HG02973 (cell line): ENCODE data around the gene PPP2R3A.
A peak's percentile ranks its signal among the peaks of the same experiment; 100 is the strongest.
"Not testable (repeated sequence)": the region's sequence is repeated elsewhere in the genome, so short reads cannot be mapped to it uniquely, and the experiment has no call there.

Source experiments
- ATAC-seq: cut with Tn5 transposase; IDR thresholded peaks from one replicate; pipeline ENCODE4 v1.9.1; 2021; ENCODE audit warnings: moderate library complexity; ENCODE audit not compliant: unreplicated experiment

PPP2R3A gene

DNA sequence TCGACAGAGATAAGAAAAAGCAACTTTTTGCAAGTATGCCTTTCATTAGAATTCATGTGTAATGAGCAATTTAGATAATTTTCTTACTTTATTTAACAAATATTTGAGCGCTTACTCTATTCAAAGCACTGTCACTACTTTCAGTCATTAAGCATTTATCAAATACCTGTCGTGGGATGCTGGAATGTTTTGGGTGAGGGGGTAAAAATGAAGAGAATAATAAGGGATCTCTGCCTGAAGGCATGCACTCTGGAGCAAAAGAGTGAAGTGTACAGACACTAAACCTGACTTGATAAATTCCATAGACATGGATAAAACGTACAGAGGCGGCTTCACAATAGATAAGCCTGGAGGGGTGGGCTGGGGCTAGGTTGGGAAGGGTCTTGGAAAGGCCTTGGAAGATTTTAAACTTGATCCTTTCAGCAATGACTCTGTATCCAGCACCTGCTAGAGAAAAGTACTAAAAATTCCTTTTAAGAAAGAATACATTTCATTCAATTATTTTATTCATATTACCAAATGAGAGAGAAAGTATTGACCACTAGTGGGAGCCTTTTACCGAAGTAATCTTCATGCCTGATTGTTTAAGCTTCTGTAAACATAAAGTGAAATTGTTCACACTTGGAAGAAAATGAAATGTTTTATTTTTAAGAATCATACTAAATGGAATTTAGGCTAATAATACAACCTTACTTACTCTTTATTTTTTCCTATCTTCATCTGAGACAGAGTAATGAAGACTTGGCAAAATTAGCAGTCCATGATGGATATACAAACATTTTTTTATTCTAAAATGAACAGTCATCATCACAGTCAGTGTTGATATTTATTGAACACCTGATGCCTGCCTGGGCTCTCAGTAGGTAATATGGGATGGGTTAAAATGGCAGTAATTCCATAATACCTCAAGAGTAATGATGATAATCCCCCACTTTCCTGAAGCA lies 113.2 kb downstream of the PPP2R3A start:
- ATAC-seq, result no peak

DNA sequence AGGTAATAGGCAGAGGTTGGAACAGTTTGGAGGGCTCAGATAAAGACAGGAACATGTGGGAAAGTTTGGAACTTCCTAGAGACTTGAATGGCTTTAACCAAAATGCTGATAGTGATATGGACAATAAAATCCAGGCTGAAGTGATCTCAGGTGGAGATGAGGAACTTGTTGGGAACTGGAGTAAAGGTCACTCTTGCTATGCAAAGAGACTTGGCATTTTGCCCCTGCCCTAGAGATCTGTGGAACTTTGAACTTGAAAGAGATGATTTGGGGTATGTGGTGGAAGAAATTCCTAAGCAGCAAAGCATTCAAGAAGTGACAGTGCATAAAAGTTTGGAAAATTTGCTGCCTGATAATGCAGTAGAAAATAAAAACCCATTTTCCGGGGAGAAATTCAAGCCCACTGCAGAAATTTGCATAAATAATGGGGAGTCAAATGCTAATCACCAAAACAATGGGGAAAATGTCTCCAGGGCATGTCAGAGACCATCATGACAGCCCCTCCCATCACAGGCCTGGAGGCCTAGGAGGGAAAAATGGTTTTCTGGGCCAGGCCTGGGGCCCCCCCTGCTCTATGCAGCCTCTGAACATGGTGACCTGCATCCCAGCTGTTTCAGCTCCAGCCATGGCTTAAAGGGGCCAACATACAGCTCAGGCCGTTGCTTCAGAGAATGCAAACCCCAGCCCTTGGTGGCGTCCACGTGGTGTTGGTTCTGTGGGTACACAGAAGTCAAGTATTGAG lies 118.3 kb downstream of the PPP2R3A start:
- not testable (repeated sequence) for ATAC-seq

DNA sequence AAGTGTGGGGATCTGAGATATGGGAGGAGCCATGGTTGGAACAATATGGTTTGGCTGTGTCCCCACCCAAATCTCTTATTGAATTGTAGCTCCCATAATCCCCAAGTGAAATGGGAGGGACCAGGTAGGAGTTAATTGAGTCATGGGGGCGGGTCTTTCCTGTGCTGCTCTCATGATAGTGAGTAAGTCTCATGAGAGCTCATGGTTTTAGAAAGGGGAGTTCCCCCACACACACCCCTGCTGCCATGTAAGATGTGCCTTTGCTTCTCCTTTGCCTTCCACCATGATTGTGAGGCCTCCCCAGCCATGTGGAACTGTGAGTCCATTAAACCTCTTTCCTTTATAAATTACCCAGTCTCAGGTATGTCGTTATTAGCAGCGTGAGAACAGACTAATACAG lies 119.5 kb downstream of the PPP2R3A start:
- not testable (repeated sequence) for ATAC-seq

DNA sequence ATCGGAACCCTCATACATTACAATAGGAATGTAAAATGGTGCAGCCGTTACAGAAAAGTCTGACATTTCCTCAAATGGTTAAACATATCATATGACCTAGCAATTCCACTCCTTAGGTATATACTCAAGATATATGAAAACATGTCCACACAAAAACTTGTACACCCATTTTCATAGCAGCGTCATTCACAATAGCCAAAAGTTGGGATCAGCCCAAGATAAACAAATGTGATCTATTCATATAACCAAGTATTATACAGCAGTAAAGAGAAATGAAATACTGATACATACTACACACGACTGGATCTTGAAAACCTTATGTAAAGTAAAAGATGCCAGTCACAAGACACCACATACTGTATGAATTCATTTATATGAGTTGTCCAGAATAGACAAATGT lies 128.2 kb downstream of the PPP2R3A start:
- ATAC-seq, result no peak

DNA sequence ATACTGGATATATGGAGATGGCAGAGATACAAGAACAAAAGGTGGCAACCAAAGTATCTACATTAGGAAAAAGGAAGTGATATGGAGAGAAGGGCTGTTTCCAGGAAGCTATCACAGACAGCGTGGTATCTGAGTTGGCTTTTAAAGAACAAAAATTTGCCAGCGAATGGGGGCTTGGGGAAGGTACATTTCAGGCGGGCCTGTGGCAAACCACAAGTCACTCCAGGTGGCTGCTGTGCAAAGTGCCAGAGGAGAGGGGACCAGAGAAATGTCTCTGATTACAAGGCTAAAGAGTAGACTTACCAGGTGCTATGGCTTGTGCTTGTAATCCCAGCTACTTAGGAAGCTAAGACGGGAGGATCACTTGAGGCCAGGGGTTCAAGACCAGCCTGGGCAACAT lies 139.5 kb downstream of the PPP2R3A start:
- no peak for ATAC-seq

DNA sequence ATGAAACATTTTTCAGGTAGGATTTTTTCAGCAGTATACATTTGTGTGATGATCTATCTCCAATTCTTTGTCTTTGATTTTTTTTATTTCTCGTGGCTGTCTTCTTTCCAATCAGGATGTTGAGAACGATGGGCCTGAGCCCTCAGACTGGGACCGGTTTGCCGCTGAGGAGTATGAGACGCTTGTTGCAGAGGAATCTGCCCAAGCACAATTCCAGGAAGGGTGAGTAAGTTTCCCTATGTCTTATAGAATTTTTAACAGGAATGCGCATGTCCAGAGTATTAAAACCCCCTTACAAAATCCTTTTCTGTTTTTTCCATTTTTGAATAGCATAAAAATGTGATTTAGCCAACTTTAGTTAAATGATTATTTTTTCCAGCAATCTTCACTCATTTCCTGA lies 140.6 kb downstream of the PPP2R3A start:
- ATAC-seq, result no peak

DNA sequence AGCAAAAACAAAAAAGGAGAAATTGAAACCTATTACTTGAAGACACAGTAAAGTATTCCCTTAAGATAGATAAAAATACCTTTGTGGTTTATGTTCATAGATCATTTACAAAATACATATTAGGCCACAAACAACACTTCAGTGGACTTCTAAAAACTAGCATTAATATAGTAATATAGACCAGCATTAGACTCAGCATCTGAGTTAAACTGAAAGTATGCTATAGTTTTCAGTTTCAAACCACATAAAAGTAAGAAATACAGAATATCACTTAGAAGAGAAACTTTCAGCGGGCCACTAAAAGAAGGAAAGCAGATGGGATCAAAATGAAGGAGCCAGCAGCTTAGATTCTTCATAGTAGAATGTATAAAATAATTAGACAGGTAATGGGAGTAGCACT lies 144.0 kb downstream of the PPP2R3A start:
- peak; percentile 98 for ATAC-seq

DNA sequence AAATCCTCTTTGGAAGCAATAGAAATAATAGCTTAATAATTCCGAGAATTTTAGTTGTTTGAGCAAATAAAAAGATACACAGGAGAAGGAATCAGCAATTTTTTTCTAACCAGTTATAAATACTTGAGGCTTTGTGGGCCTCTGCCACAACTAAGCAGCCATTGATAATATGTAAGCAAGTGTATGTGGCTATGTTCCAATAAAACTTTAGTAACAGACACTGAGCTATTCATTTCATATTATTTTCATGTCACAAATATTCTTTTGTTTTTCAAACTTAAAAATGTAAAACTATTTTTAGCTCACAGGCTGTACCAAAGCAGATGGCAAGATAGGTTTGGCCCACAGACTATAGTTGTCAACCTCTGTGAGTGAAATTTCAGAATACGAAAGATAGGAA lies 145.0 kb downstream of the PPP2R3A start:
- ATAC-seq, result no peak

DNA sequence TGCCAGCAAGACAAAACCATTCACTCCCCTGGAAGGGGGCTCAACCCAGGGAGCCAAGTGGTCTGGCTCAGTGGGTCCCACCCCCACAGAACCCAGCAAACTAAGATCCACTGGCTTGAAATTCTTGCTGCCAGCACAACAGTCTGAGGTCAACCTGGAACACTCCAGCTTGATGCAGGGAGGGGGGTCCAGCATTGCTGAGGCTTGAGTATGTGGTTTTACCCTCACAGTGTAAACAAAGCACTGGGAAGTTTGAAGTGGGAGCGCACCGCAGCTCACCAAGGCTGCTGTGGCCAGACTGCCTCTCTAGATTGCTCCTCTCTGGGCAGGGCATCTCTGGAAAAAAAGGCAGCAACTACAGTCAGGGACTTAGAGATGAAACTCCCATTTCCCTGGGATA lies 148.9 kb downstream of the PPP2R3A start:
- ATAC-seq, result no peak

DNA sequence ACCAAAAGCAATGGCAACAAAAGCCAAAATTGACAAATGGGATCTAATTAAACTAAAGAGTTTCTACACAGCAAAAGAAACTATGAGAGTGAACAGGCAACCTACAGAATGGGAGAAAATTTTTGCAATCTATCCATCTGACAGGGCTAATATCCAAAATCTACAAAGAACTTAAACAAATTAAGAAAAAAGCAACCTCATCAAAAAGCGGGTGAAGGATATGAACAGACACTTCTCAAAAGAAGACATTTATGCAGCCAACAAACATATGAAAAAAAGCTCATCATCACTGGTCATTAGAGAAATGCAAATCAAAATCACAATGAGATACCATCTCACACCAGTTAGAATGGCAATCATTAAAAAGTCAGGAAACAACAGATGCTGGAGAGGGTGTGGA lies 153.8 kb downstream of the PPP2R3A start:
- ATAC-seq, result not testable (repeated sequence)

DNA sequence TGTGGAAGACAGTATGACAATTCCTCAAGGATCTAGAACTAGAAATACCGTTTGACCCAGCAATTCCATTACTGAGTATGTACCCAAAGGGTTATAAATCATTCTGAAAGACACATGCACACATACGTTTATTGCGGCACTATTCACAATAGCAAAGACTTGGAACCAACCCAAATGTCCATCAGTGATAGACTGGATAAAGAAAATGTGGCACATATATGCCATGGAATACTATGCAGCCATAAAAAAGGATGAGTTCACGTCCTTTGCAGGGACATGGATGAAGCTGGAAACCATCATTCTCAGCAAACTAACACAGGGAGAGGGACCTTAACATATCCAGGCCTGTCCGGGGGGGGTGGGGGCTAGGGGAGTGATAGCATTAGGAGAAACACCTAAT lies 154.3 kb downstream of the PPP2R3A start:
- ATAC-seq, result not testable (repeated sequence)

DNA sequence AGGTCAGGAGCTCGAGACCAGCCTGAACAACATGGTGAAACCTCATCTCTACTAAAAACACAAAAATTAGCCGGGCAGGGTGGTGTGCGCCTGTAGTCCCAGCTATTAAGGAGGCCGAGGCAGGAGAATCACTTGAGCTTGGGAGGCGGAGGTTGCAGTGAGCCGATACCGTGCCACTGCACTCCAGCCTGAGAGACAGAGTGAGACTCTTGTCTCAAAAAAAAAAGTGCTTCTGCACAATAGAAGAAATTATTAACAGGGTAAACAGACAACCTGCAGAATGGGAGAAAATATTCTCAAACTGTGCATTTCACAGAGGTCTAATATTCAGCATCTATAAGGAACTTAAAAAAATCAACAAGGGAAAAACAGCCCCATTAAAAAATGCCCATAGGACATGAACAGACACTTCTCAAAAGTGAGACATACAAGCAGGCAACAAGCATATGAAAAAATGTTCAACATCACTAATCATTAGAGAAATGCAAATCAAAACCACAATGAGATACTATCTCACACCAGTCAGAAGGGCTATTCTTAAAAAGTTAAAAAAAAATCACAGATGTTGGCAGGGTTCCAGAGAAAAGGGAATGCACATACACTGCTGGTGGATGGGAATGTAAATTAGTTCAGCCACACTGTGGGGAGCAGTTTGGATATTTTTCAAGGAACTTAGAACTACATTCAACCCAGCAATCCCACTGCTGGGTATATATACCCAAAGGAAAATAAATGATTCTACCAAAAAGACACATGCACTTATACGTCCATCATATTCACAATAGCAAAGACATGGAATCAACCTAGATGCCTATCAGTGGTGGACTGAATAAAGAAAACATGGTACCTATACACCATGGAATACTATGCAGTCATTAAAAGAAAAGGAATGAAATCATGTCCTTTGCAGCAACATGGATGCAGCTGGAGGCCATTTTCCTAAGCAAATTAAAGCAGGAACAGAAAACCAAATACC lies 155.1 kb downstream of the PPP2R3A start:
- peak; percentile 52 for ATAC-seq

DNA sequence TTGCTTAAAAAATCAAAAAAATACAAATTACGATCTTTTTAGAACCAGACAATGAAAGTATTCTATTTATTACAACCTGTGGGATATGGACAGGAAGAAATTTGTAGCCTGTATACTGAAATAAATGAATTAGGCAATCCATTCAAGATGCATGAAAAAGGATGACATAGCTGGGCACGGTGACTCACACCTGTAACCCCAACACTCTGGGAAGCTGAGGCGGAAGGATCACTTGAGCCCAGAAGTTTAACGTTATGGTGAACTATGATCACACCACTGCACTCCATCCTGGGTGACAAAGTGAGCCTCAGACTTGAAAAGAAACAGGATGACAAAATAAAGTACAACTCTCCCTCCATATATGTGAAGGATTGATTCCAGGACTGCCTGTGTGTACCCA lies 156.5 kb downstream of the PPP2R3A start:
- no peak for ATAC-seq

DNA sequence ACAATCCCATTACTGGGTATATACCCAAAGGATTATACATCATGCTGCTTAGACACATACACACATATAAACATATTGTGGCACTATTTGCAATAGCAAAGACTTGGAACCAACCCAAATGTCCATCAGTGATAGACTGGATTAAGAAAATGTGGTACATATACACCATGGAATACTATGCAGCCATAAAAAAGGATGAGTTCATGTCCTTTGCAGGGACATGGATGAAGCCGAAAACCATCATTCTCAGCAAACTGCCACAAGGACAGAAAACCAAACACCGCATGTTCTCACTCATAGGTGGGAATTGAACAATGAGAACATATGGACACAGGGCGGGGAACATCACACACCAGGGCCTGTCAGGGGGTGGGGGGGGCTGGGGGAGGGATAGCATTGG lies 166.1 kb downstream of the PPP2R3A start:
- ATAC-seq, result not testable (repeated sequence)

DNA sequence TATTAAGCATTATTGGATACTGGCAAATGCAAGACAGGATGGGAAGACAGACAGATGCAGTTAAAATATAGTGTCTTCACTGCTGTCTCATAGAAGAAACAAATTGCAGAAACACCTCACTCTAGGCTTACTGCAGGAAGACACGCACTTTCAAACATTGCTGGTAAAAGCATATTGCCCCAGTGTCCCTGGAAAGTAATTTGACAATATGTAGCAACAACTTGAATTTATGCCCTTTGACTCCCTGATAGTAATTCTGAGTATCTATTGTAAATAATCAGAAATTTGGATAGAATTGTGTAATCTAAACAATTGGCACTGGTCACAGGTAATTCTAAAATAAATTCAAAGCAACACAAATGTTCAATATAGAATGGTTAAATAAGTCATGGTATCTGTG lies 168.6 kb downstream of the PPP2R3A start:
- no peak for ATAC-seq

DNA sequence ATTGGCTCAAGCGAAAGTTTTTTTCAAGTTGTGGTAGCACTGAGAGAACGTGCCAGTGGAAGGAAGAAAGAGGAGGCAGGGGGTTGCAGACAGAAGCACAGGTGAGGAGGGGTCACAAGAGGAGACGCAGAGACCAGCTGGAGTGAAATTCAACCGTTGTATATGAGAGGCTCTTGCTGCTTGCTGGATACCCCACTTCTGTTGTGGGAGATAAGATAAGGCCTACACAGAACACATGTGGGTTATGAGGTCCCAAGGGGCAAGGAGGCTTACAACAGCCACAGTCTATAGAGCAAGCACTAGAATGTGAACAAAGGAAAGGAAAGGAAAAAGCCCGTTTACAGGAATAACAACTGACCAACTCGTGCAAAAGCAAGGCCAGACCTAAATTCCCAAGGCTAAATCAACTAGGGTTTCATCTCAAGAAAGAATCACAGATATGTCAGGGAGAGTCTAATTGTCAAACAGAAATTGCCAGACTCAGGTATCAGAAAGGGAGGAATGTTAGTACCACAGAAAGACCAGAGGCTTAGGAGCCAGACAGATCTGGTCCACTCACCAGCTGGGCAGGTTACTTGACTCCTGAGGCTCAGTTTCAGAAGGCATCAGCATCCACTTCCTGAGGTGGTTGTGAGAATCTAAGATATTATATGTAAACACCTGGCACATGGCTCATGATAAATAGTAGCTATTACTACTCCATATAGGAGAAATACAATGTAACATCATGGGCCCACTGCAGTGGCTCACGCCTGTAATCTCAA lies 169.7 kb downstream of the PPP2R3A start:
- no peak for ATAC-seq

DNA sequence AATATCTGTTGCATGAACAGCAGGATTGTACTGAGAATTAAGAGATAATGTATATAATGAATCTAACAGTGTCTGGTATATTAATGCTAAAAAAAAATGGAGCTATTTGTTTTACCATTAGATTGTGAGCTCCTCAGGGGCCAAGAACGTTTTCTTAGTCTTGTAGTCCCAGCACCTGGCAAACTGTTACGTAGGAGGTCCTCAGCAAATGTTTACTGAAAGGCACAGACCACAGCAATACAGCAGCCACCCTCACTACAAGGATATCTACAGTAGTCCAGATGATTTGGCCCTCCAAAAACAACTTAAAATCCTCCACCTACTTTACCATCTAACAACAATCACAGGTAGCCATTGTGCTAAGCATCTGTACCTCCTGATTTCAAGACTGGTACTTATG lies 170.9 kb downstream of the PPP2R3A start:
- ATAC-seq, result no peak

DNA sequence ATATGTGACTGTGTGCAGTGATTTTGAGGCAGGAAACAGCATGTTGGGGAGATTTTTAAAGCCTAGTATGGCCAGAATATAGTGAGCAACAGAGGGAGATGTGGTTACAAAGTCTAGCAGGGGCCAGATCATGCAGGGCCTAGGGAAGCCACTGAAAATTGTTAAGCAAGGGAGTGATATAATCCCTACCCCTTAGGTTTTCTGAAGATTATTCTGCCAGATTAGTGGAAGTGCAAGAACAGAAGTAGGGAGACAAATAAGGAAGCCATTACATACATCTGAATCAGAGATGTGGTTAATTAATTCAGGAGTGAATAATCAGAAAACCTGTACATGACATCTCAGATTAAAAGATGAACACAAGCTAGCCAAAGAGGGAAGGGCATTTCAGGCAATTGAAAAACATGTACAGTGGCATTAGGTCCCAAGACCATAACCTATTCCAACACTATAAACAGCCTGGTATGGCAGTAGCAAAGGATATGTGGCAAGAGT lies 175.8 kb downstream of the PPP2R3A start:
- ATAC-seq, result no peak

DNA sequence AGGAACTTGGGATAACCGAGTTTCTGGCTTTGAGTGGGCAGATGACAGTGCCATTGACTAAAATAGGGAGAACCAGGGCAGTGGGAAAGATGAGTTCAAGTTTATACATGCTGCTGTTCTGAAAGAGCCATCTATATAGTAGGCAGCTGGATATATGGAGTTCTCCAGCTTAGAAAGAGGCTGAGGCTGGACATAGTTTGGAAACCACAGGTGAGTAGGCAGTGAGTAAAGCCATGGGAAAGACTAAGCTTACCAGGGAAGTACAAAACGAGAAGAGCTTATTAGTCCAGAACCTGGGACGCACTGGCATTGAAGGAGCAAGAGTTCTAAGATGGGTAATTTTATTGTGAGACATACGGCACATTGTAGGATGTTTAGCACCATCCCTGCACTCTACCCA lies 176.4 kb downstream of the PPP2R3A start:
- ATAC-seq, result no peak

DNA sequence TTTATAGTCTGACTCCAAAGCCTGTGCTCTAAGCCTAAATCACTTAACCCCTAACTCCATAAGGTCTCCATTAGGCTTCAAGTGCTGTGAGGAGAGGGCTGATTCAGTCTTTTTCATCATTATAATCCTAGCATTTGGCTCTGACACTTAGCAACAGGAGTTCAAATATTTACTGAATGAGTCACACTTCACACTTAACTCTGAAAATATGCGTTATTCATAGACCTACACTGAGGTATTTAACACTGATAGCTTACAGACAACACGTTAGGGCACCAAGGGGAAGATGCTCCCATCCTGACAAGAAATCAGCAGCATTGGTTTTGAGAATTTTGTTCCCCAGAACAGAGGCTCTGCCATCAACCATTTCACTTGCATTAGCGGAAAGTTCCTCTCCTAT lies 177.1 kb downstream of the PPP2R3A start:
- ATAC-seq, result no peak
